Measurements from ENCODE around the gene NGLY1. TPM values are rescaled to one million over a fixed set of nuclear protein-coding genes. Genes with fewer than 3 reads are reported as not detected.

The NGLY1 gene
- total RNA-seq, 1 experiment from 2014 or later = 27.0 TPM

GRCh38 chr3:25679642-25680302 is 103.5 kb downstream of the NGLY1 start:
- no peaks in the 10 kb centered on the region for H3K4me1 Mint-ChIP-seq
- H3K36me3 Mint-ChIP-seq (ENCODE audit: insufficient read depth in 1 of 3, low read depth in 3 of 3) = no peaks in the 10 kb centered on the region
- H2BK20ac ChIP-seq (ENCODE audit: low read depth, low read length, poor library complexity, severe bottlenecking) = no peak overlapping the region
- H2AK5ac ChIP-seq (ENCODE audit: insufficient read length, low read length) = no peak overlapping the region
- H3K79me1 ChIP-seq (ENCODE audit: insufficient read depth, low read depth, low read length, poor library complexity, severe bottlenecking) = no peaks in the 10 kb centered on the region
- H3K4ac ChIP-seq (ENCODE audit: low read depth, low read length) = no peak overlapping the region
- H3K9me3 ChIP-seq (ENCODE audit: control insufficient read depth, low read depth, low read length) = no peaks in the 10 kb centered on the region
- no peak overlapping the region for H3K27ac Mint-ChIP-seq
- H3K9ac ChIP-seq (ENCODE audit: extremely low read depth, insufficient read length, low read length) = no peak overlapping the region
- no peak overlapping the region for H3K18ac ChIP-seq (ENCODE audit: insufficient read length, low read depth, low read length)
- H3K9me3 Mint-ChIP-seq = peaks cover 0 to 2% of the 10 kb centered on the region in 2 experiments; a peak in 1 of 5 replicates
- H3K79me2 ChIP-seq (ENCODE audit: insufficient read depth, low read length) = no peaks in the 10 kb centered on the region
- no peak overlapping the region for H3K4me3 Mint-ChIP-seq
- no peak for TF ChIP-seq CTCF (conservative IDR thresholded peaks at IDR 0.05)
- H3K23ac ChIP-seq (ENCODE audit: insufficient read length, low read depth, low read length) = no peak overlapping the region
- no CpG with 5 or more reads among the region's 6 CpGs for WGBS (ENCODE audit: extremely low coverage, insufficient read length, low lambda C conversion rate)
- H4K5ac ChIP-seq (ENCODE audit: insufficient read length, low read depth, low read length) = no peak overlapping the region
- no peak overlapping the region for H4K8ac ChIP-seq (replicated peaks; ENCODE audit: insufficient read length, low read depth, low read length)
- no peak overlapping the region for H4K91ac ChIP-seq (ENCODE audit: insufficient read length, low read depth, low read length)
- no peak overlapping the region for H3K14ac ChIP-seq (ENCODE audit: insufficient read depth, low read length)
- H2BK15ac ChIP-seq (ENCODE audit: low read depth, low read length) = no peak overlapping the region
- no peak overlapping the region for H3K4me2 ChIP-seq (ENCODE audit: insufficient read depth, insufficient read length, low read length)
- no peak for DNase-seq
- no peak overlapping the region for H3K27ac ChIP-seq (ENCODE audit: insufficient read length, low read depth, low read length)
- H3K27me3 ChIP-seq (ENCODE audit: insufficient read depth, low read length) = no peaks in the 10 kb centered on the region
- H4K20me1 ChIP-seq (ENCODE audit: control insufficient read depth, insufficient read depth, insufficient read length) = no peaks in the 10 kb centered on the region
- H3K4me1 ChIP-seq (ENCODE audit: insufficient read depth, low read length) = no peaks in the 10 kb centered on the region
- no peak overlapping the region for H2BK5ac ChIP-seq (ENCODE audit: insufficient read length, low read length)
- H2BK120ac ChIP-seq (ENCODE audit: low read depth, low read length, poor library complexity, severe bottlenecking) = no peak overlapping the region
- no peak overlapping the region for H2AFZ ChIP-seq (ENCODE audit: low read length)
- no peak overlapping the region for H3T11ph ChIP-seq (ENCODE audit: low read length)
- no peak overlapping the region for H3K56ac ChIP-seq (ENCODE audit: insufficient read length, low read depth, low read length)
- no peaks in the 10 kb centered on the region for H3K23me2 ChIP-seq (ENCODE audit: insufficient read length, low read depth, low read length, poor library complexity, severe bottlenecking)
- H3K27me3 Mint-ChIP-seq (ENCODE audit: low read depth) = no peaks in the 10 kb centered on the region
- H2BK12ac ChIP-seq (ENCODE audit: insufficient read length, low read depth, low read length) = no peak overlapping the region
